ENCODE results near the gene PIK3AP1. TPM values are rescaled to one million over a fixed set of nuclear protein-coding genes. Genes with fewer than 3 reads are reported as not detected.

The PIK3AP1 gene
- total RNA-seq, 1 experiment from 2014 or later, result 7.1 TPM

DNA sequence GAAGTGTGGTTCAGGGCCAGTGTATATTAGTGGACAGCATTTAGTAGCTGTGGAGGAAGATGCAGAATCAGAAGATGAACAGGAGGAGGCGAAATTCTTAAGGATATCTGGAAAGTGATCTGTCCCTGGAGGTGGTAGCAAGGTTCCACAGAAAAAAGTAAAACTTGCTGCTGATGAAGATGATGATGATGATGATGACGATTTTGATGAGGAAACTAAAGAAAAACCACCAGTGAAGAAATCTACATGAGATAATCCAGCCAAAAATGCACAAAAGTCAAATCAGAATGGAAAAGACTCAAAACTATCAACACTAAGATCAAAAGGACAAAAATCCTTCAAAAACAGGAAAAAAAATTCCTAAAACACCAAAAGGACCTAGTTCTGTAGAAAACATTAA lies 159.8 kb downstream of the PIK3AP1 start:
- H3K27ac ChIP-seq (ENCODE audit: low read depth, low read length), result no peak overlapping the region
- H3K9ac ChIP-seq (ENCODE audit: low read length), result no peak overlapping the region
- no peak for ATAC-seq
- H3K27me3 ChIP-seq (ENCODE audit: insufficient read depth, low read length), result no peaks in the 10 kb centered on the region
- H3K79me2 ChIP-seq (ENCODE audit: insufficient read depth, low read length), result peaks cover 55% of the 10 kb centered on the region
- ChIA-PET POLR2A (no interaction called here), CTCF (no interaction called here), RAD21 (ENCODE audit: low non-redundant PET in 1 of 2, low total read pairs in 2 of 2, uncharacterized antibody in 2 of 2, unreplicated experiment in 2 of 2) (no interaction called here)
- H3K4me3 ChIP-seq (replicated peaks in 1 of 2; ENCODE audit: low read depth in 1 of 2, low read length in 2 of 2), result no peak overlapping the region
- peaks cover 14 to 28% of the 10 kb centered on the region in 2 experiments; a peak in 1 of 4 replicates for H3K36me3 ChIP-seq (ENCODE audit: control insufficient read depth in 1 of 2, insufficient read depth in 2 of 2, low read length in 2 of 2)
- BruUV-seq (replicated peaks), result no TSS peak
- intact Hi-C loops (cut with micrococcal nuclease), result no loop called here
- no peaks in the 10 kb centered on the region for H3K9me2 ChIP-seq (ENCODE audit: insufficient read depth)
- no peak for DNase-seq (ENCODE audit: low read depth, low spot score)
- H3K4me2 ChIP-seq (ENCODE audit: low read length), result no peak overlapping the region
- no peaks in the 10 kb centered on the region for H3K4me1 ChIP-seq (ENCODE audit: control insufficient read depth in 1 of 2, insufficient read depth in 2 of 2, low read length in 2 of 2)
- no peak overlapping the region for H2AFZ ChIP-seq (ENCODE audit: low read depth, low read length, poor library complexity, severe bottlenecking)
- H3K9me3 ChIP-seq (ENCODE audit: control insufficient read depth in 1 of 2, insufficient read depth in 1 of 2, low read depth in 1 of 2, low read length in 2 of 2), result no peaks in the 10 kb centered on the region
- peaks cover 4% of the 10 kb centered on the region; the same call in 1 of the 2 replicates for H4K20me1 ChIP-seq (ENCODE audit: insufficient read depth)
- TF ChIP-seq SIN3A (IDR thresholded peaks at IDR 0.05; ENCODE audit: low read depth) (no peak), SRF (IDR thresholded peaks at IDR 0.05; ENCODE audit: low read depth) (no peak), TCF7L2 (IDR thresholded peaks at IDR 0.05; ENCODE audit: borderline replicate concordance, extremely low read depth, insufficient read depth, insufficient read length) (no peak), FOSL1 (IDR thresholded peaks at IDR 0.05; ENCODE audit: low read depth) (no peak), POLR2A (IDR thresholded peaks at IDR 0.05; ENCODE audit: borderline replicate concordance, extremely low read depth, insufficient read depth, insufficient read length) (no peak), EZH2 (IDR thresholded peaks at IDR 0.05) (no peak), YY1 (IDR thresholded peaks at IDR 0.05; ENCODE audit: extremely low read depth, insufficient replicate concordance, low read depth, low read length) (no peak), CBX3 (IDR thresholded peaks at IDR 0.05; ENCODE audit: low read depth) (no peak), EGR1 (IDR thresholded peaks at IDR 0.05; ENCODE audit: low read depth) (no peak), JUND (IDR thresholded peaks at IDR 0.05) (no peak), ZFX (IDR thresholded peaks at IDR 0.05) (no peak)
- TF ChIP-seq, protein P1, sequence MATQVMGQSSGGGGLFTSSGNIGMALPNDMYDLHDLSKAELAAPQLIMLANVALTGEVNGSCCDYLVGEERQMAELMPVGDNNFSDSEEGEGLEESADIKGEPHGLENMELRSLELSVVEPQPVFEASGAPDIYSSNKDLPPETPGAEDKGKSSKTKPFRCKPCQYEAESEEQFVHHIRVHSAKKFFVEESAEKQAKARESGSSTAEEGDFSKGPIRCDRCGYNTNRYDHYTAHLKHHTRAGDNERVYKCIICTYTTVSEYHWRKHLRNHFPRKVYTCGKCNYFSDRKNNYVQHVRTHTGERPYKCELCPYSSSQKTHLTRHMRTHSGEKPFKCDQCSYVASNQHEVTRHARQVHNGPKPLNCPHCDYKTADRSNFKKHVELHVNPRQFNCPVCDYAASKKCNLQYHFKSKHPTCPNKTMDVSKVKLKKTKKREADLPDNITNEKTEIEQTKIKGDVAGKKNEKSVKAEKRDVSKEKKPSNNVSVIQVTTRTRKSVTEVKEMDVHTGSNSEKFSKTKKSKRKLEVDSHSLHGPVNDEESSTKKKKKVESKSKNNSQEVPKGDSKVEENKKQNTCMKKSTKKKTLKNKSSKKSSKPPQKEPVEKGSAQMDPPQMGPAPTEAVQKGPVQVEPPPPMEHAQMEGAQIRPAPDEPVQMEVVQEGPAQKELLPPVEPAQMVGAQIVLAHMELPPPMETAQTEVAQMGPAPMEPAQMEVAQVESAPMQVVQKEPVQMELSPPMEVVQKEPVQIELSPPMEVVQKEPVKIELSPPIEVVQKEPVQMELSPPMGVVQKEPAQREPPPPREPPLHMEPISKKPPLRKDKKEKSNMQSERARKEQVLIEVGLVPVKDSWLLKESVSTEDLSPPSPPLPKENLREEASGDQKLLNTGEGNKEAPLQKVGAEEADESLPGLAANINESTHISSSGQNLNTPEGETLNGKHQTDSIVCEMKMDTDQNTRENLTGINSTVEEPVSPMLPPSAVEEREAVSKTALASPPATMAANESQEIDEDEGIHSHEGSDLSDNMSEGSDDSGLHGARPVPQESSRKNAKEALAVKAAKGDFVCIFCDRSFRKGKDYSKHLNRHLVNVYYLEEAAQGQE (IDR thresholded peaks at IDR 0.05; ENCODE audit: low read depth), result no peak
- TF ChIP-seq, protein P2, sequence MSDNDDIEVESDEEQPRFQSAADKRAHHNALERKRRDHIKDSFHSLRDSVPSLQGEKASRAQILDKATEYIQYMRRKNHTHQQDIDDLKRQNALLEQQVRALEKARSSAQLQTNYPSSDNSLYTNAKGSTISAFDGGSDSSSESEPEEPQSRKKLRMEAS (IDR thresholded peaks at IDR 0.05), result no peak
- TF ChIP-seq, protein P3, sequence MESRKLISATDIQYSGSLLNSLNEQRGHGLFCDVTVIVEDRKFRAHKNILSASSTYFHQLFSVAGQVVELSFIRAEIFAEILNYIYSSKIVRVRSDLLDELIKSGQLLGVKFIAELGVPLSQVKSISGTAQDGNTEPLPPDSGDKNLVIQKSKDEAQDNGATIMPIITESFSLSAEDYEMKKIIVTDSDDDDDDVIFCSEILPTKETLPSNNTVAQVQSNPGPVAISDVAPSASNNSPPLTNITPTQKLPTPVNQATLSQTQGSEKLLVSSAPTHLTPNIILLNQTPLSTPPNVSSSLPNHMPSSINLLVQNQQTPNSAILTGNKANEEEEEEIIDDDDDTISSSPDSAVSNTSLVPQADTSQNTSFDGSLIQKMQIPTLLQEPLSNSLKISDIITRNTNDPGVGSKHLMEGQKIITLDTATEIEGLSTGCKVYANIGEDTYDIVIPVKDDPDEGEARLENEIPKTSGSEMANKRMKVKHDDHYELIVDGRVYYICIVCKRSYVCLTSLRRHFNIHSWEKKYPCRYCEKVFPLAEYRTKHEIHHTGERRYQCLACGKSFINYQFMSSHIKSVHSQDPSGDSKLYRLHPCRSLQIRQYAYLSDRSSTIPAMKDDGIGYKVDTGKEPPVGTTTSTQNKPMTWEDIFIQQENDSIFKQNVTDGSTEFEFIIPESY (IDR thresholded peaks at IDR 0.05; ENCODE audit: extremely low read depth, insufficient replicate concordance, low read length), result no peak

All from HCT116 (cell line).